Thyroid gland (tissue), 4 donors: Measurements from ENCODE around the gene TMCC2. TPM values are rescaled to one million over a fixed set of nuclear protein-coding genes. Genes with fewer than 3 reads are reported as not detected.
"Not testable (repeated sequence)": the region's sequence is repeated elsewhere in the genome, so short reads cannot be mapped to it uniquely, and the experiment has no call there.

ENCODE experiments used
- DNase-seq, 2 donors: peaks; one replicate each; pipeline ENCODE4 v3.0.0-alpha.2; 2019
- H3K27ac ChIP-seq, 3 donors: fragments of 200-600 bp; sonication (generic); 1 replicate in 2 of 3; 2 replicates in 1 of 3; pipeline ENCODE4 v1.5.1; 2016 to 2019; ENCODE audit warnings: mild to moderate bottlenecking in 1 of 3, moderate library complexity in 1 of 3
- H3K27me3 ChIP-seq: fragments of 200-600 bp; sonication (generic); one replicate; pipeline ENCODE4 v1.5.1; 2019
- H3K36me3 ChIP-seq, 2 donors: fragments of 200-600 bp; sonication (generic); one replicate each; pipeline ENCODE4 v1.5.1; 2016 to 2019
- H3K4me1 ChIP-seq, 2 donors: fragments of 200-600 bp; sonication (generic); one replicate each; pipeline ENCODE4 v1.5.1; 2017 to 2019
- H3K4me3 ChIP-seq, 3 donors: fragments of 200-600 bp; sonication (generic); replicated peaks in 1 of 3; 1 replicate in 2 of 3; 2 replicates in 1 of 3; pipeline ENCODE4 v1.5.1; 2016; ENCODE audit warnings: mild to moderate bottlenecking in 1 of 3
- H3K9me3 ChIP-seq: fragments of 200-600 bp; sonication (generic); one replicate; pipeline ENCODE4 v1.5.1; 2017
- CTCF ChIP-seq, 6 experiments: fragments of 200-600 bp in 3 of 6; fragments of 450-650 bp in 3 of 6; sonication (generic) in 3 of 6; IDR thresholded peaks; one replicate each; pipeline ENCODE4 v1.5.1; 2016 to 2019; ENCODE audit warnings: antibody characterized with exemption in 6 of 6, mild to moderate bottlenecking in 2 of 6, inconsistent platforms in 1 of 6, moderate library complexity in 1 of 6
- POLR2A ChIP-seq, 2 donors: fragments of 450-650 bp; IDR thresholded peaks; one replicate each; pipeline ENCODE4 v1.6.1; 2017; ENCODE audit warnings: antibody characterized with exemption in 2 of 2, mild to moderate bottlenecking in 2 of 2, moderate library complexity in 1 of 2
- WGBS, 2 donors: methylation state at CpG; one replicate each; pipeline ENCODE4 v1.1.5; 2017; 5-methylcytosine and 5-hydroxymethylcytosine counted together
- intact Hi-C: fragments of 100-400 bp; cut with DNase I; formaldehyde crosslinking; loops from one replicate; pipeline ENCODE4 v1.15.1; 2023
- total RNA-seq, 4 donors: library from RNA; depleted of rRNA; stranded (reverse); fragments of >200 nt; gene quantifications; one replicate each; pipeline ENCODE4 v1.2.3, GENCODE V29; 2016

TMCC2 gene
- total RNA-seq, result 1 to 10 TPM; 2.3 to 3.6 (median 3.1) TPM

GRCh38 chr1:205227584-205228013, at the start of gene TMCC2:
TSS of gene TMCC2 (plus strand) at chr1:205227946. CDS start at chr1:205228565, 619 bp downstream.
- H3K4me3 ChIP-seq, result peak within 1 kb of the TSS; percentile 10 to 47 (median 45)
- no peaks in the 10 kb centered on the region for H3K36me3 ChIP-seq
- intact Hi-C loops, result no loop called here
- TF ChIP-seq POLR2A (IDR thresholded peaks at IDR 0.05) (peak in 1 of 2 donors; percentile 73), CTCF (IDR thresholded peaks at IDR 0.05) (no peak)
- H3K27ac ChIP-seq, result peak within 1 kb of the TSS; percentile 44 to 61 (median 47)
- WGBS, 2 donors, result 0% methylated on average over 5 to 23 of the region's 44 CpGs
- H3K4me1 ChIP-seq, result peaks cover 23 to 36% of the 10 kb centered on the region in 2 donors
- no peaks in the 10 kb centered on the region for H3K9me3 ChIP-seq
- H3K27me3 ChIP-seq, result no peaks in the 10 kb centered on the region
- DNase-seq, result peak; percentile 84 to 90

GRCh38 chr1:205179842-205180241, 47.9 kb upstream of the TMCC2 start:
- peaks cover 0 to 19% of the 10 kb centered on the region in 2 donors for H3K4me1 ChIP-seq
- TF ChIP-seq CTCF (IDR thresholded peaks at IDR 0.05), result no peak
- no peak for TF ChIP-seq POLR2A (IDR thresholded peaks at IDR 0.05)
- no peak overlapping the region for H3K4me3 ChIP-seq
- no peaks in the 10 kb centered on the region for H3K9me3 ChIP-seq
- 83 to 87% methylated on average over 2 of the region's 2 CpGs for WGBS, 2 donors
- intact Hi-C loops, result no loop called here
- H3K36me3 ChIP-seq, result no peaks in the 10 kb centered on the region
- no peak for DNase-seq
- H3K27ac ChIP-seq, result no peak overlapping the region
- H3K27me3 ChIP-seq, result no peaks in the 10 kb centered on the region

DNA sequence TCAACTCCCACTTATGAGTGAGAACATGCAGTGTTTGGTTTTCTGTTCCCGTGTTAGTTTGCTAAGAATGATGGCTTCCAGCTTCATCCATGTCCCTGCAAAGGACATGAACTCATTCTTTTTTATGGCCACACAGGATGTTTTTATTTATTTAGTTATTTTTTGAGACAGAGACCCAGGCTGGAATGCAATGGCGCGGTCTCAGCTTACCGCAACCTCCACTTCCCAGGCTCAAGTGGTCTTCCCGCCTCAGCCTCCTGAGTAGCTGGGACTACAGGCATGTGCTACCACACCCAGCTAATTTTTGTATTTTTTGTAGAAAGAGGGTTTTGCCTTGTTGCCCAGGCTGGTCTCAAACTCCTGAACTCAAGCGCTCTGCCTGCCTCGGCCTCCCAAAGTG, 47.4 kb upstream of the TMCC2 start:
- 79 to 84% methylated on average over 7 of the region's 7 CpGs for WGBS, 2 donors
- H3K9me3 ChIP-seq, intact Hi-C loops, DNase-seq, H3K4me3 ChIP-seq, H3K36me3 ChIP-seq, H3K27me3 ChIP-seq, H3K27ac ChIP-seq: not testable (repeated sequence)
- peaks cover 0 to 15% of the 10 kb centered on the region in 2 donors for H3K4me1 ChIP-seq

DNA sequence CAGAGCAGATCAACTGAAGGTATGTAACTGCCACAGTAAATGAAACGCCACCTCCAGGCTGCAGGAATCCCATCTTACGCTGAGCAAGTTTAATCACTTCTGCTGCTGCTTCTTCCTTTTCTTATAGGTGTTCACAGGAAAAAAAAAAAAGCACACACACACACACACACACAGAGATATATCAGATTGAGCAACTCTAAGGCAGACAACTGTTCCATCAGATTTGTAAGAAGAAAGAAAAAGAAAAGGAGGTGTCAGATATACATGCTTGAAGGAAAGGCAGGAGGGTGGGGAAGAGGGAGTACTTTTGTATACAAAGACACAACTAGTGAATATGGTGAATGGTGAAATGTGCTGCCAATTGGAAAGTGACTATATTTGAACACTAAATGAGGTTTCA, 44.8 kb upstream of the TMCC2 start:
- no peak overlapping the region for H3K27ac ChIP-seq
- H3K9me3 ChIP-seq, result no peaks in the 10 kb centered on the region
- no peak overlapping the region for H3K4me3 ChIP-seq
- DNase-seq, result no peak
- H3K27me3 ChIP-seq, result no peaks in the 10 kb centered on the region
- no peaks in the 10 kb centered on the region for H3K36me3 ChIP-seq
- H3K4me1 ChIP-seq, result peaks cover 5 to 16% of the 10 kb centered on the region in 2 donors
- intact Hi-C loops, result no loop called here
- TF ChIP-seq CTCF (IDR thresholded peaks at IDR 0.05) (no peak), POLR2A (IDR thresholded peaks at IDR 0.05) (no peak)
- 92 to 100% methylated on average over 2 of the region's 2 CpGs for WGBS, 2 donors

GRCh38 chr1:205183676-205184335, 43.9 kb upstream of the TMCC2 start:
- no peak overlapping the region for H3K4me3 ChIP-seq
- no peaks in the 10 kb centered on the region for H3K9me3 ChIP-seq
- H3K27ac ChIP-seq, result no peak overlapping the region
- TF ChIP-seq POLR2A (IDR thresholded peaks at IDR 0.05) (no peak), CTCF (IDR thresholded peaks at IDR 0.05) (no peak)
- no peak for DNase-seq
- H3K27me3 ChIP-seq, result no peaks in the 10 kb centered on the region
- peaks cover 9 to 19% of the 10 kb centered on the region in 2 donors for H3K4me1 ChIP-seq
- H3K36me3 ChIP-seq, result no peaks in the 10 kb centered on the region
- 56 to 64% methylated on average over 4 of the region's 4 CpGs for WGBS, 2 donors
- intact Hi-C loops, result no loop called here
